GM06990 (cell line): ENCODE results near the gene MYO16.

Experiments
- DNase-seq: peaks from one replicate; pipeline ENCODE4 v3.0.0-alpha.2; 2011; ENCODE audit not compliant: insufficient read length; ENCODE audit errors: extremely low read depth
- H3K27me3 ChIP-seq: replicated peaks from 2 replicates; pipeline ENCODE4 v1.6.0; 2011; ENCODE audit warnings: low read length; ENCODE audit not compliant: control insufficient read depth, insufficient read depth
- H3K36me3 ChIP-seq: 2 replicates; pipeline ENCODE4 v1.5.1; 2011; ENCODE audit warnings: low read length; ENCODE audit not compliant: control insufficient read depth, insufficient read depth
- H3K4me3 ChIP-seq: replicated peaks from 2 replicates; pipeline ENCODE4 v1.5.1; 2011; ENCODE audit warnings: low read depth, mild to moderate bottlenecking, control low read depth, low read length
- CTCF ChIP-seq: IDR thresholded peaks from 2 replicates; pipeline ENCODE4 v1.5.1; 2011; ENCODE audit warnings: low read length, control low read depth, mild to moderate bottlenecking, inconsistent platforms; ENCODE audit not compliant: insufficient read depth, poor library complexity, severe bottlenecking

Gene MYO16

DNA sequence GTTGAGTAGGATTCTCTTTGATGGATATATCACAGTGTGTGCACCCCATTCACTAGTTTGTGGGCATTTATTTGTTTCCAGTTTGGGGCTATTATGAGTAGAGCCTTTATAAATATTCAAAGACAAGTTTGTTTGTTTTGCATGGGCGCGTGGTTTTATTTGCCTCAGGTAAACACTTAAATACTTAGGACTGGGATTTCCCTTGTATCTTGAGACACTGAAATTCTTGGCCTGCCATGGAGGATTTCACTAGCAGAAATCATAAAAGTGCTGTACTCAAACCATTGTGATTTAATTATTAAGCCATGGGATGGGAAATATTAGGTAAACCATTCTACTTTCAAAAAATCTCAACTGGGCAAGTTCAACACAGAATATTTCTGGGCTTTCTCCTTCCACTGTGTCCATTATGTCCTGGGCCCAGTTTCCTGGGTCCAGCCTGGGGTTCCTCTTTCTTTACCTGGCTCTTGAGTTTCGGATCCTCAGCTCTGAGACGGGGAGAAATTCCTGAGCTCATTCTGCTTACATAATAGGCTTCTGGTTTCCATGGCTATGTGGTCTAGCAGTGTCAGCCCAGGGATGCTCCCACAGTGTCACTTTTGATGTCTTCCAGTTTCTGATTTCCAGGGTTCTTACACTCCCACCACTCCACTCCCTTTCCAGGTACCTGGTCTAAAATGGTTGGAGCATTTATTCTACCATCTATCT, 14.4 kb downstream of the MYO16 start:
- no peak for DNase-seq
- Histone ChIP-seq H3K36me3 (no peaks in the 10 kb centered on the region), H3K27me3 (no peaks in the 10 kb centered on the region), H3K4me3 (no peak overlapping the region)
- no peak for TF ChIP-seq CTCF

DNA sequence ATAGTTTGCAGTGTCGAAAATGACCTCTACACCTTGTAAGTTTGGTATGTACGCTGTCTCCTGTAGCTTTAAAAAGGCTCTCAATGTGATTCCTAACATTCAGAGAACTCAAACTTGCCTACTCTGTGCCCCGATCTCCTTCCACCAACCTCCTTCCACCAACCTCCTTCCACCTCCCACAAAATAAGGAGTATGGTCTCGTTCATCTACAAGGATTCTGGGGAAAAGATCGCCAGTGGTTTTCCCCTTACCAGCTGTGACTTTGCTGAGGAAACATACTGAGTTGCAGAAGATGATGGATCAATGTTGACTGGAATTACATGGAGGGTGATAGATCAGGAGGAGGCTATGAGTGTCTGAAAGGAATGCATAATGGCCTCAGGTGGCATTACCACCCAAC, 16.0 kb downstream of the MYO16 start:
- H3K27me3 ChIP-seq = no peaks in the 10 kb centered on the region
- no peak for TF ChIP-seq CTCF
- H3K36me3 ChIP-seq = no peaks in the 10 kb centered on the region
- no peak overlapping the region for H3K4me3 ChIP-seq
- no peak for DNase-seq

GRCh38 chr13:108650271-108650670, 20.9 kb downstream of the MYO16 start:
- no peak for DNase-seq
- no peaks in the 10 kb centered on the region for H3K36me3 ChIP-seq
- no peaks in the 10 kb centered on the region for H3K27me3 ChIP-seq
- H3K4me3 ChIP-seq = no peak overlapping the region
- no peak for TF ChIP-seq CTCF

DNA sequence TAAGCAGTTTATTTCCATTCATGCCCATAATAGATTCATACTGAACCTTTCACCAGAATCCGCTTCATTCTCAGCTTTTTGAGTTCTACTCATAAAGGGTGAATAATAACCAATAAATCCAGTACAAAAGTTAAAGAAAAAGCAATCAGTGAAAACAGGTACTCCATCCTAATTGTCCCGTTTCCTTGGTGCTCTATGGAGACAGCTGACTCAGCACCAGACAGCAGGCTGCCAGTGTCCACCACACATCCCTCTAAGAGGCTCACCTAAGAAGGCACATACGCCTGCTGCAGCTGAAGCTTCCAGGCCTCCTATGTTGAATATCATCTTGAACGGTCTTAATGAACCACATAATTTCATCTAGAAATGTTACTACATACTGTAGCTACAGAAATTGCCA, 27.3 kb downstream of the MYO16 start:
- no peak for DNase-seq
- Histone ChIP-seq H3K27me3 (no peaks in the 10 kb centered on the region), H3K4me3 (no peak overlapping the region), H3K36me3 (no peaks in the 10 kb centered on the region)
- no peak for TF ChIP-seq CTCF

- no peak for DNase-seq
- Histone ChIP-seq H3K36me3 (no peaks in the 10 kb centered on the region), H3K27me3 (no peaks in the 10 kb centered on the region), H3K4me3 (no peak overlapping the region)
- TF ChIP-seq CTCF = no peak
These were observed 28.1 kb downstream of the MYO16 start for GRCh38 chr13:108657519-108657918.

- H3K27me3 ChIP-seq = no peaks in the 10 kb centered on the region
- no peak for TF ChIP-seq CTCF
- H3K36me3 ChIP-seq = no peaks in the 10 kb centered on the region
- no peak overlapping the region for H3K4me3 ChIP-seq
- no peak for DNase-seq
These were observed 33.1 kb downstream of the MYO16 start for GRCh38 chr13:108662528-108662927.
